A673 (cell line): Measurements from ENCODE around the gene TIFAB.

Experiments
- EZH2 ChIP-seq: fragments of 200-600 bp; sonication (generic); IDR thresholded peaks from 2 replicates; pipeline ENCODE4 v1.6.1; 2017; ENCODE audit warnings: borderline replicate concordance, low read depth, mild to moderate bottlenecking, mixed read lengths, antibody characterized with exemption, low read length; ENCODE audit not compliant: poor library complexity, severe bottlenecking
- TF ChIP-seq, protein P1 (sequence below): fragments of 300-800, 200-600 bp; sonication (generic); conservative IDR thresholded peaks from 2 replicates; pipeline ENCODE4 v1.5.1; 2017; ENCODE audit warnings: low read depth, mild to moderate bottlenecking, antibody characterized with exemption, low read length, moderate library complexity, mixed read lengths

DNA sequence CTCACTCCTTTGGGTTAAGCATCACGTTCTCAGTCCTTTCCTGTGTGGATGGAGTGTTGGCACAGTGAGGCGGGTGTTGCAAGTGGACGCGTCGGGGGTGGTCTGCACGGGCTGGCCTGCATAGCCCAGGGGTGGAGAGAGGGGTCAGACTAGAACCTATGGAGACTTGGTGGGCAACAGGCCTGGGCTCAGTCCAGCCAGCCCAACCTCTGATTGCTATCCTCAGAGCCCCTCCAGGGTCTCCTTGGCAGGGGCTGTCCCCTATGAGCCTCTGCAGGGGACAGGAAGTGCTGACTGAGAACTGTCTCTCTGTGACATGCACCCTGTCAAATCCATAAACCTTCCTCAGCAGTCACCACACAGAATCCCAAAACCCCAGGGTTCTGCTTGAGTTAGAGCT, 7.3 kb downstream of the TIFAB start:
- TF ChIP-seq EZH2, result no peak
- TF ChIP-seq, protein P1, sequence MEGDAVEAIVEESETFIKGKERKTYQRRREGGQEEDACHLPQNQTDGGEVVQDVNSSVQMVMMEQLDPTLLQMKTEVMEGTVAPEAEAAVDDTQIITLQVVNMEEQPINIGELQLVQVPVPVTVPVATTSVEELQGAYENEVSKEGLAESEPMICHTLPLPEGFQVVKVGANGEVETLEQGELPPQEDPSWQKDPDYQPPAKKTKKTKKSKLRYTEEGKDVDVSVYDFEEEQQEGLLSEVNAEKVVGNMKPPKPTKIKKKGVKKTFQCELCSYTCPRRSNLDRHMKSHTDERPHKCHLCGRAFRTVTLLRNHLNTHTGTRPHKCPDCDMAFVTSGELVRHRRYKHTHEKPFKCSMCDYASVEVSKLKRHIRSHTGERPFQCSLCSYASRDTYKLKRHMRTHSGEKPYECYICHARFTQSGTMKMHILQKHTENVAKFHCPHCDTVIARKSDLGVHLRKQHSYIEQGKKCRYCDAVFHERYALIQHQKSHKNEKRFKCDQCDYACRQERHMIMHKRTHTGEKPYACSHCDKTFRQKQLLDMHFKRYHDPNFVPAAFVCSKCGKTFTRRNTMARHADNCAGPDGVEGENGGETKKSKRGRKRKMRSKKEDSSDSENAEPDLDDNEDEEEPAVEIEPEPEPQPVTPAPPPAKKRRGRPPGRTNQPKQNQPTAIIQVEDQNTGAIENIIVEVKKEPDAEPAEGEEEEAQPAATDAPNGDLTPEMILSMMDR, result no peak
